ENCODE data around the gene CYGB.

DNA sequence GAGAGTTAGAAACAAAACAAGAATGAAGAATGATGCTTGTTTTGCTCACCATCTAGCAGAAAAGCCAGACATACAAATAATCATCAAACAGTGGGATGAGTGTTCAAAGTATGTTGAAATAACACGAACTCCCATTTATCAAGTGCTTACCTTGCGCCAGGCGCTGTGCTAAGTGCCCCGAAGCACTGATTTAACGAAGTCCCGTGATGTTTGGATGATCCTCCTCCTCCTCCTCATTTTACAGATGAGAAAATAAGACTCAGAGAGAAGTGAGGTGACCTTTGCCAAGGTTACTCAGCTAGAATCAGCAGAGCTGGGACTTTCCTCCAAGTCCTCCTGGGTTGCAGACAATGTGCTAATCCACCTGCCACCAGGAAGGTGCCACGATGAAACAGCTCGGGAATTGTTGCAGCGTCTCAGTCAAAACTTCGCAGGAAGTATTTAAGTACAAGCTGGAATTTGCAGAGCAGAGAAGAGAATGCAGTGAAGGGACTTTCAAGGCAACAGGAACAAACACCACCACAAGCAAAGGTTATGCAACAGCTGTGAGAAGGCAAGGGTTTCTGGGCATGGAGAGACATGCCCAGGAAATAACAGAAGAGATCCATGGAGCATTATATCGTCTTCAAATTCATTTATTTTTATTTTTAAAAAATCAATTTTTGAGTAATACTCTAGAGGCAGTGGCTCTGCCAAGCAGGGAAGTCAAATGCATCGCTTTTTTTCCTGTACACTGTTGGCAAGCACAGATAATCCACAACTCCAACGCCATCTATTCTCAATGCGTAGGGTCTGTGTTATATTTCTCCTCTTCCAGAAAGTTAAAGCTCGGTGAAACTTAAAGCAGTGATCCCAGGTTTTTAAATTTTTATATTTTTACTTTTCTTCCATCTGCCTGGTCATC lies 13.5 kb upstream of the CYGB start:
- TF ChIP-seq, protein P1, sequence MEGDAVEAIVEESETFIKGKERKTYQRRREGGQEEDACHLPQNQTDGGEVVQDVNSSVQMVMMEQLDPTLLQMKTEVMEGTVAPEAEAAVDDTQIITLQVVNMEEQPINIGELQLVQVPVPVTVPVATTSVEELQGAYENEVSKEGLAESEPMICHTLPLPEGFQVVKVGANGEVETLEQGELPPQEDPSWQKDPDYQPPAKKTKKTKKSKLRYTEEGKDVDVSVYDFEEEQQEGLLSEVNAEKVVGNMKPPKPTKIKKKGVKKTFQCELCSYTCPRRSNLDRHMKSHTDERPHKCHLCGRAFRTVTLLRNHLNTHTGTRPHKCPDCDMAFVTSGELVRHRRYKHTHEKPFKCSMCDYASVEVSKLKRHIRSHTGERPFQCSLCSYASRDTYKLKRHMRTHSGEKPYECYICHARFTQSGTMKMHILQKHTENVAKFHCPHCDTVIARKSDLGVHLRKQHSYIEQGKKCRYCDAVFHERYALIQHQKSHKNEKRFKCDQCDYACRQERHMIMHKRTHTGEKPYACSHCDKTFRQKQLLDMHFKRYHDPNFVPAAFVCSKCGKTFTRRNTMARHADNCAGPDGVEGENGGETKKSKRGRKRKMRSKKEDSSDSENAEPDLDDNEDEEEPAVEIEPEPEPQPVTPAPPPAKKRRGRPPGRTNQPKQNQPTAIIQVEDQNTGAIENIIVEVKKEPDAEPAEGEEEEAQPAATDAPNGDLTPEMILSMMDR (IDR thresholded peaks at IDR 0.05; ENCODE audit: insufficient read depth, low read length, poor library complexity, severe bottlenecking): no peak
- TF ChIP-seq EZH2phosphoT487 (conservative IDR thresholded peaks at IDR 0.05; ENCODE audit: low read length): no peak
